HepG2 (cell line): ENCODE measurements around the gene ZBTB37. TPM values are rescaled to one million over a fixed set of nuclear protein-coding genes. Genes with fewer than 3 reads are reported as not detected.

ENCODE experiments used
- ATAC-seq: fragments of 200-7000 bp; cut with Tn5 transposase; 3 replicates; pipeline ENCODE4 v1.9.1; 2020; ENCODE audit warnings: mild to moderate bottlenecking, moderate library complexity
- BruUV-seq: library from RNA; stranded (reverse); fragments of 400-500 nt; replicated peaks from 2 replicates; lab custom pipeline; 2021; lab: Mats Ljungman, UMichigan
- CTCF ChIA-PET: fragments of 300-600 bp; formaldehyde crosslinking; extraction: SDS; loops from one replicate; lab custom pipeline; 2021; ENCODE audit warnings: low total read pairs, inconsistent platforms, low intra/inter-chr PET ratio; lab: Yijun Ruan, JAX
- POLR2A ChIA-PET: fragments of 350-600 bp; sonication (Branson Sonifier 250); formaldehyde crosslinking; loops from one replicate; lab custom pipeline; 2020; ENCODE audit warnings: antibody characterized with exemption, inconsistent platforms; lab: Yijun Ruan, JAX
- DNase-seq: peaks from one replicate; pipeline ENCODE4 v3.0.0-alpha.2; 2015; ENCODE audit warnings: low spot score
- FAIRE-seq: peaks from 3 replicates; lab custom pipeline; 2011; peaks lifted over from hg19 to GRCh38; lab: Jason Lieb, UNC
- H2AFZ ChIP-seq: one replicate; pipeline ENCODE4 v1.6.1; 2011; ENCODE audit warnings: low read length, inconsistent platforms
- H3K27ac ChIP-seq: fragments of 300-600 bp; 3 replicates; pipeline ENCODE4 v1.8.0; 2011; ENCODE audit warnings: mixed run types, mild to moderate bottlenecking, mixed read lengths, low read length, inconsistent platforms; ENCODE audit not compliant: insufficient read depth; ENCODE audit errors: extremely low read length
- H3K27me3 ChIP-seq, 2 experiments: fragments of 200-600 bp in 1 of 2; 2 replicates in 1 of 2; 3 replicates in 1 of 2; pipeline versions ENCODE4 v1.6.0 to v1.8.0; 2011; ENCODE audit warnings: low read length in 2 of 2, mild to moderate bottlenecking in 2 of 2, moderate library complexity in 2 of 2, inconsistent platforms in 1 of 2; ENCODE audit not compliant: insufficient read depth in 2 of 2, control insufficient read depth in 1 of 2
- H3K36me3 ChIP-seq, 2 experiments: fragments of 200-600 bp in 1 of 2; replicated peaks in 1 of 2; 2 replicates in 1 of 2; 3 replicates in 1 of 2; pipeline versions ENCODE4 v1.5.1 to v1.8.0; 2011; ENCODE audit warnings: low read length in 2 of 2, inconsistent platforms in 1 of 2; ENCODE audit not compliant: insufficient read depth in 2 of 2, control insufficient read depth in 1 of 2
- H3K4me1 ChIP-seq: 2 replicates; pipeline ENCODE4 v1.5.1; 2012; ENCODE audit warnings: low read length, inconsistent platforms; ENCODE audit not compliant: insufficient read depth
- H3K4me2 ChIP-seq: 2 replicates; pipeline ENCODE4 v1.6.0; 2011; ENCODE audit warnings: low read depth, low read length, inconsistent platforms
- H3K4me3 ChIP-seq, 3 experiments: fragments of 200-600 bp in 1 of 3; sonication (generic), shearing (Covaris generic) in 1 of 3; replicated peaks in 1 of 3; 2 replicates each; pipeline ENCODE4 v1.5.1; 2011 to 2016; ENCODE audit warnings: low read length in 3 of 3, inconsistent platforms in 2 of 3, low read depth in 2 of 3, mild to moderate bottlenecking in 2 of 3, control low read depth in 1 of 3, mixed read lengths in 1 of 3; ENCODE audit not compliant: insufficient read depth in 1 of 3
- H3K79me2 ChIP-seq: one replicate; pipeline ENCODE4 v1.6.1; 2011; ENCODE audit warnings: low read length, inconsistent platforms; ENCODE audit not compliant: insufficient read depth
- H3K9ac ChIP-seq: 2 replicates; pipeline ENCODE4 v1.6.0; 2011; ENCODE audit warnings: mild to moderate bottlenecking, low read depth, low read length, inconsistent platforms; ENCODE audit not compliant: insufficient read depth
- H3K9me3 ChIP-seq: 2 replicates; pipeline ENCODE4 v1.5.1; 2012; ENCODE audit warnings: mild to moderate bottlenecking, low read length
- H4K20me1 ChIP-seq: 2 replicates; pipeline ENCODE4 v1.6.0; 2011; ENCODE audit warnings: inconsistent platforms, mild to moderate bottlenecking, low read length, moderate library complexity; ENCODE audit not compliant: insufficient read depth
- FLYWCH1 ChIP-seq: sonication (generic); formaldehyde crosslinking; IDR thresholded peaks from 2 replicates; pipeline ENCODE4 v1.8.1; 2023; ENCODE audit warnings: mild to moderate bottlenecking, missing genetic modification reagents
- FOXJ3 ChIP-seq: sonication (generic); formaldehyde crosslinking; IDR thresholded peaks from 2 replicates; pipeline ENCODE4 v1.4.0; 2020; ENCODE audit warnings: missing genetic modification reagents, mild to moderate bottlenecking, borderline replicate concordance
- KAT7 ChIP-seq: IDR thresholded peaks from 2 replicates; pipeline ENCODE4 v1.6.1; 2018; ENCODE audit warnings: borderline replicate concordance, missing compliant biosample characterization
- MLLT10 ChIP-seq: sonication (generic); formaldehyde crosslinking; IDR thresholded peaks from 2 replicates; pipeline ENCODE4 v1.4.0; 2020; ENCODE audit warnings: missing genetic modification reagents
- NCOA2 ChIP-seq: sonication (generic); formaldehyde crosslinking; IDR thresholded peaks from 2 replicates; pipeline ENCODE4 v1.8.0; 2022; ENCODE audit warnings: inconsistent platforms
- NFKBIZ ChIP-seq: IDR thresholded peaks from 2 replicates; pipeline ENCODE4 v1.6.1; 2018; ENCODE audit warnings: missing genetic modification reagents, missing compliant biosample characterization
- NR2F1 ChIP-seq, 2 experiments: fragments of 450-650 bp in 1 of 2; formaldehyde crosslinking in 1 of 2; IDR thresholded peaks; 2 replicates each; pipeline versions ENCODE4 v1.5.0 to v1.6.1; 2016 to 2020; ENCODE audit warnings: mild to moderate bottlenecking in 1 of 2, missing compliant biosample characterization in 1 of 2, missing genetic modification reagents in 1 of 2, moderate library complexity in 1 of 2
- PHF20 ChIP-seq: sonication (generic); formaldehyde crosslinking; IDR thresholded peaks from 2 replicates; pipeline ENCODE4 v1.5.0; 2020; ENCODE audit warnings: mild to moderate bottlenecking, missing genetic modification reagents
- POGZ ChIP-seq: sonication (generic); formaldehyde crosslinking; IDR thresholded peaks from 2 replicates; pipeline ENCODE4 v1.4.0; 2020; ENCODE audit warnings: mild to moderate bottlenecking, missing genetic modification reagents
- POLR2AphosphoS2 ChIP-seq: IDR thresholded peaks from 2 replicates; pipeline ENCODE4 v1.6.1; 2011; ENCODE audit warnings: low read depth, low read length, improper control_type of control experiment
- REPIN1 ChIP-seq: sonication (generic); formaldehyde crosslinking; IDR thresholded peaks from 2 replicates; pipeline ENCODE4 v1.8.0; 2022; ENCODE audit warnings: missing genetic modification reagents, low read depth, mild to moderate bottlenecking, borderline replicate concordance
- ZFX ChIP-seq: sonication (generic); formaldehyde crosslinking; IDR thresholded peaks from 2 replicates; pipeline ENCODE4 v1.4.0; 2020; ENCODE audit warnings: mild to moderate bottlenecking, low read depth, missing genetic modification reagents, moderate library complexity
- ZNF383 ChIP-seq: sonication (generic); formaldehyde crosslinking; IDR thresholded peaks from 2 replicates; pipeline ENCODE4 v1.4.0; 2020; ENCODE audit warnings: missing genetic modification reagents, mild to moderate bottlenecking, borderline replicate concordance
- ZNF652 ChIP-seq: IDR thresholded peaks from 2 replicates; pipeline ENCODE4 v1.6.1; 2016; ENCODE audit warnings: low read depth, borderline replicate concordance
- WGBS: methylation state at CpG from one replicate; pipeline ENCODE4 v1.1.6; 2017; ENCODE audit warnings: low lambda C conversion rate; 5-methylcytosine and 5-hydroxymethylcytosine counted together
- in situ Hi-C: cut with HindIII; loops from 2 replicates; pipeline ENCODE4 v1.10.0; 2017; ENCODE audit warnings: low pct_unique_long_range_greater_than_20kb; ENCODE audit not compliant: extremely low pct_ligation_motif_present
- intact Hi-C: fragments of 100-400 bp; cut with micrococcal nuclease; formaldehyde crosslinking; loops from one replicate; pipeline ENCODE4 v1.10.0; 2022; ENCODE audit not compliant: unreplicated experiment
- polyA plus RNA-seq, 8 experiments: library from polyadenylated mRNA; depleted of rRNA in 3 of 8; stranded (reverse) in 7 of 8; unstranded in 1 of 8; fragments of >200 nt; fragmentation: Illumina TruSeq in 4 of 8; extraction: Trizol in 4 of 8; gene quantifications; 2 replicates each; pipeline versions ENCODE4 v1.2.1 to v1.2.3, GENCODE V29; 2011 to 2016; ENCODE audit warnings: low read depth in 4 of 8, missing spikeins in 1 of 8, mixed read lengths in 1 of 8; ENCODE audit not compliant: insufficient read depth in 1 of 8
- total RNA-seq, 5 experiments: library from RNA; depleted of rRNA; stranded (reverse); fragments of >200 nt; fragmentation: Illumina TruSeq; extraction: Trizol; gene quantifications; 2 replicates each; pipeline ENCODE4 v1.2.3, GENCODE V29; 2016; ENCODE audit warnings: low read depth in 1 of 5
- TF ChIP-seq, protein P1 (sequence below): sonication (generic); formaldehyde crosslinking; IDR thresholded peaks from 2 replicates; pipeline ENCODE4 v1.5.1; 2020; ENCODE audit warnings: mild to moderate bottlenecking, moderate library complexity, missing genetic modification reagents
- TF ChIP-seq, protein P2 (sequence below): sonication (generic); formaldehyde crosslinking; IDR thresholded peaks from 2 replicates; pipeline ENCODE4 v1.4.0; 2020; ENCODE audit warnings: missing genetic modification reagents
- TF ChIP-seq, protein P3 (sequence below): sonication (generic); formaldehyde crosslinking; IDR thresholded peaks from 2 replicates; pipeline ENCODE4 v1.4.0; 2020; ENCODE audit warnings: missing genetic modification reagents

ZBTB37 gene
- total and polyA plus RNA-seq, 2 of the 13 experiments (the other 11 are each of a cell fraction or from before 2014, with no cell fraction given) = 2.6 to 7.7 TPM

DNA sequence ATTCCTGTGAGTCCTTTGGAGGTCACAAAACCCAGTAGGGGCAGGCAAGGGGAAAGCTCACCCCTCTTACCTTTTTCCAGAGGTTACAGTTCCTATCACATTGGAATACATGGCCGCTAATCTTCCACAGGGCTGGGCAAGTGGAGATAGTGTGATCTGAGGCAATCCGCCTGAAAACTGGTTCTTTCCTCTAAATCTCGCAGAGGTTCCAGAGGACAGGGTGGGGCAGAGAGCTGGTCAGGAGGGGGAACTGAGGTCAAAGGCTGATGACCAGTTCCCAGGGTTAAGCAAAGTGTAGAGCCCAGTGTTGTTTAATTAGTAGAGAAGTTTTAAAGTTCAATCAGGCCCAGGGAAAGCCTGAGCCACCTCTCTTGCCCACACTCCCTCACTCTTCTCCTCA is 49.0 kb downstream of the ZBTB37 start, which contains the start of gene SERPINC1:
SERPINC1 (minus strand) TSS at position 179 of the 400 bp plus-strand sequence; CDS start at position 111, 68 bp downstream.
- 0 out of 5 replicates have a peak, but pooled peaks cover 0 to 2% of the 10 kb centered on the region in 2 experiments for H3K36me3 ChIP-seq
- peak; percentile 72 for DNase-seq
- peak; percentile 92 for ATAC-seq
- H3K79me2 ChIP-seq = peaks cover 2% of the 10 kb centered on the region
- peak within 1 kb of the TSS; percentile 76 for H3K9ac ChIP-seq
- in situ Hi-C loops (no loop called here), intact Hi-C loops (no loop called here)
- CTCF ChIA-PET = no interaction called here
- H4K20me1 ChIP-seq = no peaks in the 10 kb centered on the region
- POLR2A ChIA-PET = interaction anchor here (0.8 to 5.2 kb wide), 8 partner anchors 8 to 202 kb away, joined by 3 to 47 read pairs (median 8); partner anchors contain the start of genes GAS5, KLHL20, RC3H1 and ZBTB37
- peak within 1 kb of the TSS; percentile 94 for H3K4me2 ChIP-seq
- peak; percentile 92 for FAIRE-seq
- H3K4me1 ChIP-seq = peaks cover 36% of the 10 kb centered on the region
- H2AFZ ChIP-seq = peak within 1 kb of the TSS; percentile 92
- peak within 1 kb of the TSS; percentile 91 for H3K27ac ChIP-seq
- H3K4me3 ChIP-seq = peak within 1 kb of the TSS; percentile 59 to 72 (median 65)
- no TSS peak for BruUV-seq
- H3K9me3 ChIP-seq = no peaks in the 10 kb centered on the region
- 0% methylated on average over 3 of the region's 3 CpGs for WGBS
- H3K27me3 ChIP-seq = no peaks in the 10 kb centered on the region
- TF ChIP-seq FOXJ3 (CRISPR knock-in tag) (0 out of 2 replicates have a peak, but pooled peaks have one; percentile 48), ZNF652 (CRISPR knock-in tag) (peak; percentile 15; the same call in 1 of the 2 replicates), FLYWCH1 (CRISPR knock-in tag) (0 out of 2 replicates have a peak, but pooled peaks have one; percentile 34), POGZ (CRISPR knock-in tag) (peak; percentile 56), MLLT10 (CRISPR knock-in tag) (no peak), REPIN1 (CRISPR knock-in tag) (peak; percentile 59; the same call in 1 of the 2 replicates), NFKBIZ (CRISPR knock-in tag) (0 out of 2 replicates have a peak, but pooled peaks have one; percentile 33), ZFX (peak; percentile 65), ZNF383 (CRISPR knock-in tag) (no peak), NR2F1 (CRISPR knock-in tag; IDR thresholded peaks at IDR 0.05) (peak; percentile 72 to 74), NCOA2 (peak; percentile 18; the same call in 1 of the 2 replicates), PHF20 (CRISPR knock-in tag) (peak; percentile 61; the same call in 1 of the 2 replicates), POLR2AphosphoS2 (no peak), KAT7 (0 out of 2 replicates have a peak, but pooled peaks have one; percentile 37)
- TF ChIP-seq, protein P1, sequence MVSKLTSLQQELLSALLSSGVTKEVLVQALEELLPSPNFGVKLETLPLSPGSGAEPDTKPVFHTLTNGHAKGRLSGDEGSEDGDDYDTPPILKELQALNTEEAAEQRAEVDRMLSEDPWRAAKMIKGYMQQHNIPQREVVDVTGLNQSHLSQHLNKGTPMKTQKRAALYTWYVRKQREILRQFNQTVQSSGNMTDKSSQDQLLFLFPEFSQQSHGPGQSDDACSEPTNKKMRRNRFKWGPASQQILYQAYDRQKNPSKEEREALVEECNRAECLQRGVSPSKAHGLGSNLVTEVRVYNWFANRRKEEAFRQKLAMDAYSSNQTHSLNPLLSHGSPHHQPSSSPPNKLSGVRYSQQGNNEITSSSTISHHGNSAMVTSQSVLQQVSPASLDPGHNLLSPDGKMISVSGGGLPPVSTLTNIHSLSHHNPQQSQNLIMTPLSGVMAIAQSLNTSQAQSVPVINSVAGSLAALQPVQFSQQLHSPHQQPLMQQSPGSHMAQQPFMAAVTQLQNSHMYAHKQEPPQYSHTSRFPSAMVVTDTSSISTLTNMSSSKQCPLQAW (CRISPR knock-in tag) = peak; percentile 48; the same call in 1 of the 2 replicates
- TF ChIP-seq, protein P2, sequence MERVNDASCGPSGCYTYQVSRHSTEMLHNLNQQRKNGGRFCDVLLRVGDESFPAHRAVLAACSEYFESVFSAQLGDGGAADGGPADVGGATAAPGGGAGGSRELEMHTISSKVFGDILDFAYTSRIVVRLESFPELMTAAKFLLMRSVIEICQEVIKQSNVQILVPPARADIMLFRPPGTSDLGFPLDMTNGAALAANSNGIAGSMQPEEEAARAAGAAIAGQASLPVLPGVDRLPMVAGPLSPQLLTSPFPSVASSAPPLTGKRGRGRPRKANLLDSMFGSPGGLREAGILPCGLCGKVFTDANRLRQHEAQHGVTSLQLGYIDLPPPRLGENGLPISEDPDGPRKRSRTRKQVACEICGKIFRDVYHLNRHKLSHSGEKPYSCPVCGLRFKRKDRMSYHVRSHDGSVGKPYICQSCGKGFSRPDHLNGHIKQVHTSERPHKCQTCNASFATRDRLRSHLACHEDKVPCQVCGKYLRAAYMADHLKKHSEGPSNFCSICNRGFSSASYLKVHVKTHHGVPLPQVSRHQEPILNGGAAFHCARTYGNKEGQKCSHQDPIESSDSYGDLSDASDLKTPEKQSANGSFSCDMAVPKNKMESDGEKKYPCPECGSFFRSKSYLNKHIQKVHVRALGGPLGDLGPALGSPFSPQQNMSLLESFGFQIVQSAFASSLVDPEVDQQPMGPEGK (CRISPR knock-in tag) = peak; percentile 74
- TF ChIP-seq, protein P3, sequence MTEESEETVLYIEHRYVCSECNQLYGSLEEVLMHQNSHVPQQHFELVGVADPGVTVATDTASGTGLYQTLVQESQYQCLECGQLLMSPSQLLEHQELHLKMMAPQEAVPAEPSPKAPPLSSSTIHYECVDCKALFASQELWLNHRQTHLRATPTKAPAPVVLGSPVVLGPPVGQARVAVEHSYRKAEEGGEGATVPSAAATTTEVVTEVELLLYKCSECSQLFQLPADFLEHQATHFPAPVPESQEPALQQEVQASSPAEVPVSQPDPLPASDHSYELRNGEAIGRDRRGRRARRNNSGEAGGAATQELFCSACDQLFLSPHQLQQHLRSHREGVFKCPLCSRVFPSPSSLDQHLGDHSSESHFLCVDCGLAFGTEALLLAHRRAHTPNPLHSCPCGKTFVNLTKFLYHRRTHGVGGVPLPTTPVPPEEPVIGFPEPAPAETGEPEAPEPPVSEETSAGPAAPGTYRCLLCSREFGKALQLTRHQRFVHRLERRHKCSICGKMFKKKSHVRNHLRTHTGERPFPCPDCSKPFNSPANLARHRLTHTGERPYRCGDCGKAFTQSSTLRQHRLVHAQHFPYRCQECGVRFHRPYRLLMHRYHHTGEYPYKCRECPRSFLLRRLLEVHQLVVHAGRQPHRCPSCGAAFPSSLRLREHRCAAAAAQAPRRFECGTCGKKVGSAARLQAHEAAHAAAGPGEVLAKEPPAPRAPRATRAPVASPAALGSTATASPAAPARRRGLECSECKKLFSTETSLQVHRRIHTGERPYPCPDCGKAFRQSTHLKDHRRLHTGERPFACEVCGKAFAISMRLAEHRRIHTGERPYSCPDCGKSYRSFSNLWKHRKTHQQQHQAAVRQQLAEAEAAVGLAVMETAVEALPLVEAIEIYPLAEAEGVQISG (CRISPR knock-in tag) = peak; percentile 23
